ENCODE data around the gene PTHLH.

Gene PTHLH

DNA sequence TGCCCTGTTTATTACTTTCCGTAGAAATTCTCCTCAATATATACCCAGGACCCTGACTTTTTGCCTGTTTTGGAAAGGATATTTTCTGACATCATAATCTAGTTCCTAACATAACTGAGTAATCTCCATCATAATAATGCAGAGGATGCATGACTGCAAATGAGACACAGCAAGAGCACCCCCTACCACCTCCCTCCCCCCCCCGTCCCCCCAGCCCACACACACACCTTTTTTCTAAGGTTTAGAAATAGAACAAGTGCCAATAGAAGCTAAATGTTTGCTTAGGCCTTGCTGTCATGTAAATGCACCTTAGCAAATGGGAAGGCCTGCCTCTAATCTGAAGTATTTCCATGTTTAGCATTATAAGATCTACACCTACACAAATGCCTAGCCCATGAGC lies at the start of gene PTHLH:
Gene PTHLH (minus strand): TSS at position 13 of the 400 bp plus-strand sequence. CDS start 3,239 bp downstream, outside the sequence.
- no peak for DNase-seq

DNA sequence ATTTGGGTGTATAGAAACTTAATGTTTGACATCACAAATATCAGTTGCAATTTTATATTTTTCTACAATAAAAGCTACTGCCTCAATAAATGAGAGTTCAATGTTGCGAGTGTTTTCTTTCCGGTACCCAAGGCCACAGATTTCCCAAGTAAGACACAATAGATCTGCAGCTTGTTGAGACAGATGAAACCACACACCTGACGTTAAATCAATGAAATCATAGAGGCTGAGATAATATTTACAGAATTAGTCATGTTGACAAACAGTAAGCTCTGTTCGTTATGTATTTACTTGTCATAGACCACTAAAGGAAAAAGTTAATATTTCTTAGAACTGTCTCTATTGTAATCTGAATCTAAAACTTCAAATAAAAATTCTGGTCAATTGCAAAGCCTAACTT lies 49.2 kb upstream of the PTHLH start:
- DNase-seq, result no peak

GRCh38 chr12:28017873-28018255 lies 45.3 kb upstream of the PTHLH start:
- no peak for DNase-seq

GRCh38 chr12:28017126-28017872 lies 44.8 kb upstream of the PTHLH start:
- no peak for DNase-seq

GRCh38 chr12:28015165-28015564 lies 42.6 kb upstream of the PTHLH start:
- no peak for DNase-seq

DNA sequence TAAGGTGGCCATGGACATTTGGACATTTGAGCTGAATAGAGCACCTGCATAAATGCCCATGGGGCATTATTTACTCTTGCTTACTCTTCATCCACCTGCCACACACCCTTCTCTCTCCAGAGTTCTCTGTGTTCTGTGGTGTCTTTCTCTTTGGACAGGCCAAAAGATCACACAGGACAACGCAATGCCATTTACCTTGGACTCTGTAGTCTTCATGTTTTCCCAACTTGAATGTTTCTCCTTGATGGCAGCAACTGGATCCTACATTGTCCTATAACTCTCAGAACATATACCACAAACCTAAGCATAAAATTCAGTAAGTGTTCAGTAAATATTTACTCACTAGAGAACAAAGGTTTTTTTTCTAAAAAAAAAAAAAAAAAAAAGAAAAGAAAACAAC lies 41.7 kb upstream of the PTHLH start:
- no peak for DNase-seq

- DNase-seq, result no peak
Measured at GRCh38 chr12:28012333-28012918, 39.9 kb upstream of the PTHLH start.

- no peak for DNase-seq
Measured at GRCh38 chr12:28010036-28010435, 37.5 kb upstream of the PTHLH start.

- DNase-seq, result no peak
Measured at GRCh38 chr12:27999970-28000369, 27.4 kb upstream of the PTHLH start.

- no peak for DNase-seq
Measured at GRCh38 chr12:27999521-27999920, 27.0 kb upstream of the PTHLH start.

DNA sequence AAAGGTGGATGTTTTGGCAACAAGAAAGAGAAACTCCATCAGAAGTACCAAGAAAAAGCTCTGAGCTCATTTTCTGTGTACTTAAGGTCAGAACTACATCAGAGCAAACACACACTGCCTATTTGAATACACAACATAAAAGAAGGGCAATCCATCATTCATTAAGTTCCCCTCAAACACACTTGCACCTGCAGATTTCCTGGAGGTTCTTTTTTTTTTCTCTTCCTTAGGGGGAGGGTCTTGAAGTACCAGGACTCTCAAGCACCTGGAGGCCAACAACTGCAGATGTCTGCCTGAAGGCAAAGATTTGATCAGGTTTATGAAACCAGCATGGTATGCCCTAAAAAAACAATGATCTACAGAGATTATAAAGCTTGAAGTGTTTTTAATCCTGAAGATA lies 26.1 kb upstream of the PTHLH start:
- DNase-seq, result no peak

DNA sequence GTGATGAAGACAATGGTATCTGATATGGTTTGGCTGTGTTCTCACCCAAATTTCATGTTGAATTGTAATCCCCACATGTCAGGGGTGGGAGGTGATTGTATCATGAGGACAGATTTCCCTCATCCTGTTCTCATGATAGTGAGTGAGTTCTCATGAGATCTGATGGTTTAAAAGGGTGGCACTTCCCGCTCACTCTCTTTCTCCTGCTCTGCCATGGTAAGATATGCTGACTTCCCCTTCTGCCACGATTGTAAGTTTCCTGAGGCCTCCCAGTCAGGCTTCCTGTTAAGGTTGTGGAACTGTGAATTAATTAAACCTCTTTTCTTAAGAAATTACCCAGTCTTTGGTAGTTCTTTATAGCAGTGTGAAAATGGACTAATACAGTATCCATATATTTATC lies 25.6 kb upstream of the PTHLH start:
- no peak for DNase-seq

DNA sequence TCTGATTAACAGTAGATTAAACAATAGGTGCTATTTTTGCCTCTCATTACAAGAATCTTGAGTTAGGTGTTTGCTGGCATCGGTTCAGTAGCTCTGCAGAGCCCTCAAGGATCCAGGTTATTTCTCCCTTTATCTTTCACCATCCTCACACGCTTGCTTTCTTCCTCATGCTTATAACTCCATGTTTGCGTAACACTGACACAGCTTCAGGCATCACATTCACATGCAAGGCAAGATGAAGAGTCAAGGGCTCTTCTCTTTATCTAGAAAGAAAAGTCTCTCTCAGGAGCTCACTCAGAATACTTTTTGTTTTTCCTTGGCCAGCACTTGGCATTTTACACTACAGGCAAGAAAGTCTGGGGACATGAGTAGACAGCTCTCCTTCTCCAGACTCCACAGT lies 24.2 kb upstream of the PTHLH start:
- DNase-seq, result no peak

DNA sequence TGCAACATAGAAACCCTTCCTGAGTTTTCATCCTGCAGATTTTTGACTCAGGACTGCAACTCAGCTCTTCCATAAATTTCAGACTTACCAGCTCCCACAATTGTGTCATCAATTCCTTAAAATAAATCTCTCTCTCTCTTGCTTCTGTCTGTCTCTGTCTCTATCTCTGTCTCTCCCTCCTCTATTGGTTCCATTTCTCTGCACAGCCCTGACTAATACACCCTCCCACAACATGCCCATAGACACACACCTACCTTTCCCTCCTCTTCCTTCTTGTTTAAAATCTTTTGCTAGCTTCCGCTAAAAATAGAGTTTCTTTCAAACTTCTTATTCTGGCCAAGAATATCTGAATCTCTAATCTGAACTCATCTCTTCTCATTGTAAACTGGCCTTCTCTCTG lies 22.9 kb upstream of the PTHLH start:
- DNase-seq, result no peak

GRCh38 chr12:27988594-27989233 lies 16.2 kb upstream of the PTHLH start:
- DNase-seq, result no peak

GRCh38 chr12:27987331-27987730 lies 14.8 kb upstream of the PTHLH start:
- DNase-seq, result no peak

GRCh38 chr12:27984275-27984674 lies 11.7 kb upstream of the PTHLH start:
- no peak for DNase-seq

DNA sequence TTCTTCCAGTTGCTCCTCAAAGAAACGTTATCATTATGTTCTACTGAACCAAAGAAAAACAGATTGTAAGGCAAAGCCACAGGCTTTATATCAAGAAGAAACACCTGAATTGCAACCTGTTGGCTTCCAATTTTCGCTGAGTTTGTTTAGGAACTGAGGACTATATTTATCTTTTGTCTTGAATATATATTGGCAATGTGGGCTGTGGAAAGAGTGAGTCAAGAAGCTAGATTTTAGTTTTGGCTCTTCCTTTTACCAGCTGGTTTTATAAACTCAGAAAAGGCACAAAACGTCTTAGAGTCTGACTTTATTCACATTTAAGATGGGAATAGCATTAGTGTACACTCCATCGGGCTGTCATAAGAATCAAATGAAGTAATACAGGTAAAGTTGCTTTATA lies 10.4 kb upstream of the PTHLH start:
- DNase-seq, result no peak

- no peak for DNase-seq
Measured at GRCh38 chr12:27982385-27982784, 9.9 kb upstream of the PTHLH start.

DNA sequence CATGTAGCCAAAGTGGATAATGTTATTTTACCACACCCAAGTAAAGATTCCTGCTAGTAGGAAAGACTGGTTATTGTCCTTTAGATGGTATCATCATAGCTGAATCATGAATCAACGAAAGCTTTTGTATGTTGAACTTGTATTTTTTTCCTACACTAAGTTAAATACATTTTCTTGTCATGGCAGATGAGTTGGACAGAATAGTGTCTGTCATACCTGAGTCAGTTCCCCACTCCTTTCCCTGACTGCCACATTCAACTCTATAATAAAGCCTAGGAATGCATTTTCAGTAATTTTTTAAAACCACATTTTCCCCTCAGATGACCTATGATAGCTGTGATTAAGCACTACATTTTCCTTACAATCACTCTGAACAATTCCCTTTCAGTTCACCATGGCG lies 9.3 kb upstream of the PTHLH start:
- no peak for DNase-seq

DNA sequence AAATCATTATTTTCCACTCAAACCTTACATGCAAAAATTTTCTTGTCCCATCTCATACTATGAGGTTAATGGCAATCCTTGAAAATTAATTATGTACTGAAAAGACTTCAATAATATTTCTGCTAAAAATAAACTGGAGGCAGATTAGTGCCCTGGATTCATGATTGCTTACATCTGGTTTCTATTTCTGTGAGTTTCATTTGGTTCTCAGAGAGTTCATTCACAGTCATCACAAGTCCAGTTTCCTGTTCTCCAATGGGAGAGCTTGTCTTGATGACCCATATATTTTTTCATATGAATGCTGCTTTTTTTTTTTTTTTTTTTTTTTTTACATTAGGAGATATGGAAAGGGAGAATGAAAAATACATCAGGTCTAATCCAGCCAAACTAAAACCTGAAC lies 6.6 kb upstream of the PTHLH start:
- DNase-seq, result no peak

GRCh38 chr12:27975222-27976136 lies 2.9 kb upstream of the PTHLH start:
- DNase-seq, result no peak

DNA sequence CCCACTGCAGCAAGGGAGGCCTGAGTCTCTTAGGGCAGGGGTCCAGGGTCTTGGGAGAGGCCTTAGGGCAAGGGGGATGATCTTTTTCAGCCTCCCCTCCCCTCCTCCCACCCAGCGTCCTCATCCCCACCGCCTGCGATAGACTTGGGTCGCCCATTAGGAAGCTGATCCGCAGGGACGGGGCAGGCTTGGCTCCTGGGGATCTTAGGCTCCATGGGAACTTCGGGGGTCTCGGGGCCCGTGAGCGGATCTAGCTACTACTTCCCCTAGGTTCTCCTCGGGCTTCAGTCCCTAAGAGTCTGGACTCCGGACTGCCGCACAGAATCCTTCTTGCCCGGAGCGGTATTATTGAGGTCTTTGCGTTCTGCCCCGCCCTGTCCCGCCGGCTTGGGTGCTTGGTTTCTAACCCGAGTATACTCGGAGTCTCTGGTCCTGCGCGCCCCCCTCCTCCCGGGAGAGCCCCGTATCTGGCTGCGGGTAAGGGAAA lies 2.2 kb upstream of the PTHLH start:
- DNase-seq, result no peak

Measured in DMS 273 treated with DMSO at 0.1 percent for 48 hours (cell line).